ENCODE measurements around the gene SH3GL1. TPM values are rescaled to one million over a fixed set of nuclear protein-coding genes. Genes with fewer than 3 reads are reported as not detected.

Gene SH3GL1, protein sequence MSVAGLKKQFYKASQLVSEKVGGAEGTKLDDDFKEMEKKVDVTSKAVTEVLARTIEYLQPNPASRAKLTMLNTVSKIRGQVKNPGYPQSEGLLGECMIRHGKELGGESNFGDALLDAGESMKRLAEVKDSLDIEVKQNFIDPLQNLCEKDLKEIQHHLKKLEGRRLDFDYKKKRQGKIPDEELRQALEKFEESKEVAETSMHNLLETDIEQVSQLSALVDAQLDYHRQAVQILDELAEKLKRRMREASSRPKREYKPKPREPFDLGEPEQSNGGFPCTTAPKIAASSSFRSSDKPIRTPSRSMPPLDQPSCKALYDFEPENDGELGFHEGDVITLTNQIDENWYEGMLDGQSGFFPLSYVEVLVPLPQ
- 120 TPM for polyA plus RNA-seq
- long read RNA-seq, donor 1, transcript SH3GL1-201 (10 exons, 2,516 nt): major isoform, 29 of 53 reads
- long read RNA-seq, donor 1, partial matches to known transcripts: 17 of 53 reads
- long read RNA-seq, donor 1, other reads (novel, unspliced or antisense): 7 of 53 reads
- long read RNA-seq, donor 2, transcript SH3GL1-201 (10 exons, 2,516 nt): major isoform, 48 of 68 reads
- long read RNA-seq, donor 2, partial matches to known transcripts: 20 of 68 reads
- long read RNA-seq, donor 2, other reads (novel, unspliced or antisense): 0 of 68 reads
- long read RNA-seq, donor 3: 0 reads
- long read RNA-seq, donor 4, transcript SH3GL1-201 (10 exons, 2,516 nt): major isoform, 5 of 5 reads
- long read RNA-seq, donor 4, partial matches to known transcripts: 0 of 5 reads
- long read RNA-seq, donor 4, other reads (novel, unspliced or antisense): 0 of 5 reads
- long read RNA-seq, donor 5, transcript SH3GL1-201 (10 exons, 2,516 nt): major isoform, 33 of 33 reads
- long read RNA-seq, donor 5, partial matches to known transcripts: 0 of 33 reads
- long read RNA-seq, donor 5, other reads (novel, unspliced or antisense): 0 of 33 reads
- long read RNA-seq, donor 6, transcript SH3GL1-201 (10 exons, 2,516 nt): major isoform, 48 of 100 reads
- long read RNA-seq, donor 6, partial matches to known transcripts: 42 of 100 reads
- long read RNA-seq, donor 6, other reads (novel, unspliced or antisense): 10 of 100 reads
- long read RNA-seq, donor 7, transcript SH3GL1-201 (10 exons, 2,516 nt): major isoform, 17 of 17 reads
- long read RNA-seq, donor 7, partial matches to known transcripts: 0 of 17 reads
- long read RNA-seq, donor 7, other reads (novel, unspliced or antisense): 0 of 17 reads
- long read RNA-seq, donor 8, transcript SH3GL1-201 (10 exons, 2,516 nt): major isoform, 41 of 53 reads
- long read RNA-seq, donor 8, partial matches to known transcripts: 12 of 53 reads
- long read RNA-seq, donor 8, other reads (novel, unspliced or antisense): 0 of 53 reads
- long read RNA-seq, donor 9, transcript SH3GL1-201 (10 exons, 2,516 nt): major isoform, 29 of 29 reads
- long read RNA-seq, donor 9, partial matches to known transcripts: 0 of 29 reads
- long read RNA-seq, donor 9, other reads (novel, unspliced or antisense): 0 of 29 reads
- long read RNA-seq, donor 10, transcript SH3GL1-201 (10 exons, 2,516 nt): major isoform, 44 of 66 reads
- long read RNA-seq, donor 10, partial matches to known transcripts: 22 of 66 reads
- long read RNA-seq, donor 10, other reads (novel, unspliced or antisense): 0 of 66 reads
- long read RNA-seq, donor 11, transcript SH3GL1-201 (10 exons, 2,516 nt): major isoform, 31 of 32 reads
- long read RNA-seq, donor 11, partial matches to known transcripts: 0 of 32 reads
- long read RNA-seq, donor 11, other reads (novel, unspliced or antisense): 0 of 32 reads

DNA sequence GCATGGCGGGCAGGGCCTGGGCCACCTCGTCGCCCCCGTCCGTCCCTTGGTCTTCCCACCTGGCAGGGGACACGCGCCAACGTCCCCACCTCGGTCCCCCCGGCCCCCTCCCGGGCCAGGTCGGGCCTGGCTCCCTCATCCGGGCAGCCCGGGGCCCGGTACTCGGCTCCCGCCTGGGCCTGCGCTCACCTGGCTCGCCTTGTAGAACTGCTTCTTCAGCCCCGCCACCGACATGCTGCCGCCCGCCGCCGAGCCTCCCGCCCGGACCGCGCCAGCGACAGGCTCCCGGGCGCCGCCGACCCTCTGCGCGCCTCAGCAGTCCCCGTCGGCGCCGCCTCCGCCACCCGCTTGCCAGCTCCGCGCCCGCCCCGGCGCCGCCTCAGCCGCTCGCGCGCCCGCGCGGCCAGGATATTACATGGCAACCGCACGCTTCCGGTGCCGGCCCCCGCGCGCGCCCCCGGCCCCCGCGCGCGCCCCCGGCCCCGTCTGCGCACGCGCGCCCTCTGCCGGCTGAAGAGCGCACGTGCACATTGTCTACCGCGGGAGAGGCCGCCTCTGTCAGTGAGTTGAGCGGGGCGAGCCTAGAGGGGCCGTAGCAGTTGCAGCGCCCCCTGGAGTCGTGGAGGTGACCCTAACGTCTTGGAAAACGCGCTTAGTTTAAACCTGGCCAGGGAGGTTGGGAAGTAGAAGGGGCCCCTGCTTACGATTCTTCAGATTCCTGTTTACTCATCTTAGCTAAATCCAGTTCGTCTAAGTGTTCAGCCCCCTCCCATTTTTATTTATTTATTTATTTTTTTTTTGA is at the start of gene SH3GL1:
Gene SH3GL1 (minus strand): TSS at position 413 of the 802 bp plus-strand sequence. CDS start 179 bp downstream, at position 234.
- Histone ChIP-seq H3K36me3 (ENCODE audit: control insufficient read depth, insufficient read depth, low read length) (peaks cover 16% of the 10 kb centered on the region), H3K27ac (ENCODE audit: low read length) (peak within 1 kb of the TSS; percentile 91), H3K27me3 (ENCODE audit: control insufficient read depth, insufficient read depth, low read length) (no peaks in the 10 kb centered on the region), H3K4me1 (ENCODE audit: control insufficient read depth, insufficient read depth, low read length) (peaks cover 41% of the 10 kb centered on the region), H3K9me3 (ENCODE audit: control insufficient read depth, low read depth, low read length) (no peaks in the 10 kb centered on the region), H3K4me3 (ENCODE audit: low read length) (peak within 1 kb of the TSS; percentile 94)
- WGBS (ENCODE audit: insufficient coverage, low lambda C conversion rate): no CpG with 5 or more reads among the region's 90 CpGs
- peak; percentile 91 for DNase-seq

DNA sequence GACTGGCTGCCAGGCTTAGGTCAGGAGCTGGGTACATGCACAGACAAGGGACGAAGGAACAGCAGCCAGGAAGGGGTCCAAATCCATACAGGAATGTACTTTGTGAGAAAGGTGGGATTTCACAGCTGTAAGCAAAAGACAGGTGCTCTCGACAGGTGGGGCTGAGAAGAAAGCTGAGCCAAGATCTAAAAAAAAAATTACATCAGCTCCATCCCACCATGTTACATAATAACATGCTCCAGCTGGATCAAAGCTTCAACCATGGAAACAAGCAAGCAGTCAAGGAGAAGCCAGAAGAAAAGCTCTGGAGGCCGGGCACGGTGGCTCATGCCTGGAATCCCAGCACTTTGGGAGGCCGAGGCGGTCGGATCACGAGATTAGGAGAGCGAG is 49.3 kb upstream of the SH3GL1 start:
- no peaks in the 10 kb centered on the region for H3K27me3 ChIP-seq (ENCODE audit: control insufficient read depth, insufficient read depth, low read length)
- H3K36me3 ChIP-seq (ENCODE audit: control insufficient read depth, insufficient read depth, low read length): peaks cover 89% of the 10 kb centered on the region
- H3K4me1 ChIP-seq (ENCODE audit: control insufficient read depth, insufficient read depth, low read length): no peaks in the 10 kb centered on the region
- peaks cover 5% of the 10 kb centered on the region for H3K9me3 ChIP-seq (ENCODE audit: control insufficient read depth, low read depth, low read length)
- no peak overlapping the region for H3K27ac ChIP-seq (ENCODE audit: low read length)
- no peak for DNase-seq
- WGBS (ENCODE audit: insufficient coverage, low lambda C conversion rate): no CpG with 5 or more reads among the region's 9 CpGs
- H3K4me3 ChIP-seq (ENCODE audit: low read length): no peak overlapping the region

DNA sequence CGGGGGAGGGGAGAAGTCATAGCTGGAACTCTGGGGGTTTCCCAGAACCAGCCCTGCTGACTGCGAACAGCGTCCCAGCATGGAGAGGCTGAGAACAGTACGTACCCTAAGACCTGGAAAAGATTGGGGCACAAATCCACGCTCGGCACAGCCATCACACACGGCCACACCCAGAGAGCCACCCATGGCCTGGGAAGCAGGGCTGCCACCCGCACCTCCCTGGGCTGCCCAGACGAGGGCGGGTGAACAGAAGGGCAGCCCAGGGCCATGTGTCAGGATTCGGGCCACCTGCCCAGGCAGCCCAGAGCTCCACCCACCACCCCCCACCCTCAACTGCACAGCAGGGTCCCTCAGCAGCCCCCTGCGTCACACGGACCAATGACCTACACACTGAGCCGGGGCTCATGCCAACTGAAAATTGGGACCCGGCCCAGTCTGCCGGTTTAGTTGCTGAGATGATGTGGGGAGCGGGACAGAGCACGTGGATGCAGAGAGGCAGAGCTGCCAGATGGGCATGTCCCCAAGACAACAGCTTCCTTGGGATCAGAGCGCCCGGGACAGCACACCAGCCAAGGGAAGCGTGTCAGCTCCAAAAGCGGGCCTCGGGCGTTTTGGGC is 48.8 kb upstream of the SH3GL1 start:
- Histone ChIP-seq H3K36me3 (ENCODE audit: control insufficient read depth, insufficient read depth, low read length) (peaks cover 89% of the 10 kb centered on the region), H3K9me3 (ENCODE audit: control insufficient read depth, low read depth, low read length) (peaks cover 5% of the 10 kb centered on the region), H3K4me1 (ENCODE audit: control insufficient read depth, insufficient read depth, low read length) (no peaks in the 10 kb centered on the region), H3K27ac (ENCODE audit: low read length) (no peak overlapping the region), H3K4me3 (ENCODE audit: low read length) (no peak overlapping the region), H3K27me3 (ENCODE audit: control insufficient read depth, insufficient read depth, low read length) (no peaks in the 10 kb centered on the region)
- no CpG with 5 or more reads among the region's 24 CpGs for WGBS (ENCODE audit: insufficient coverage, low lambda C conversion rate)
- DNase-seq: no peak

DNA sequence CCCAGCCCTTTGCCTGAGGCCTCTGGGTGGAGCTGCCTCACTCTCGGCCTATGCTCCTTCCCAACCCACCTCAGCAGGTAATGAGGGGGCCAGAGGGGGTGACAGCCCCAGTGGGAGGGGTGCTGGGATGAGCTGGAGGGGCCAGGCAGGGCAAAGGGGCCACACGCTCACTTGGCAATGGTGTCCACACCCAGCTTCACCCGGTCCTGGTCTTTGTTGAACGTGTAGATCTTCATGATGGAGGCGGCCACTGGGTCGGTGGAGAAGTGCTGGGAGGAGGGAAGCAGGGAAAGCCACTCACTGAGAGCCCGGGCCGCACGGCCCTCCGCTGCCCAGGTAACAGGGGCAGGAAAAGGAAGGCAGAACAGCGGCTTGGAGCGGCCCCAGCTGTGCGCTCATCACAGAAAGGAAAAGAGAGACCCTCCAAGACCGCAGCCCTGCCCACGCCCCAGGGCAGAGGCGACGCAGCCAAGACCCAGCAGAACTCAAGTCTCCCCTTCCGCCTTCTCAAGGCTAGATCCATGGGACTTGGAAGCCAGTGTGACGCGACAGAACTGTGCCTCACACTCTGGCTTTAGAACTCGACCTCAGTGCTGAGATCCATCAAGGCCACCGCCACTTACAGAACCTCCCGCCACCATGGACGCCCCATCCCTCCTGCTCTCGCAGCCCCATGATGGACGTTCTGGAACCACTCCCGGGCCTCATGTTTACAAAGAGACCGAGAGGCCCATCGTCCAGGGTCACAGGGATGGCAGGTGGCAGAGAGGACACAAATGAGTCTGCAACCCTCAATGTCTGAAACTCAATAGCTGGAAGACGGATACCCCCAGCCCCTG is 48.0 kb upstream of the SH3GL1 start:
- H3K36me3 ChIP-seq (ENCODE audit: control insufficient read depth, insufficient read depth, low read length): peaks cover 84% of the 10 kb centered on the region
- no peak overlapping the region for H3K4me3 ChIP-seq (ENCODE audit: low read length)
- 80% methylated on average over 1 of the region's 30 CpGs for WGBS (ENCODE audit: insufficient coverage, low lambda C conversion rate)
- no peak for DNase-seq
- peaks cover 5% of the 10 kb centered on the region for H3K9me3 ChIP-seq (ENCODE audit: control insufficient read depth, low read depth, low read length)
- no peaks in the 10 kb centered on the region for H3K4me1 ChIP-seq (ENCODE audit: control insufficient read depth, insufficient read depth, low read length)
- H3K27me3 ChIP-seq (ENCODE audit: control insufficient read depth, insufficient read depth, low read length): no peaks in the 10 kb centered on the region
- H3K27ac ChIP-seq (ENCODE audit: low read length): no peak overlapping the region

DNA sequence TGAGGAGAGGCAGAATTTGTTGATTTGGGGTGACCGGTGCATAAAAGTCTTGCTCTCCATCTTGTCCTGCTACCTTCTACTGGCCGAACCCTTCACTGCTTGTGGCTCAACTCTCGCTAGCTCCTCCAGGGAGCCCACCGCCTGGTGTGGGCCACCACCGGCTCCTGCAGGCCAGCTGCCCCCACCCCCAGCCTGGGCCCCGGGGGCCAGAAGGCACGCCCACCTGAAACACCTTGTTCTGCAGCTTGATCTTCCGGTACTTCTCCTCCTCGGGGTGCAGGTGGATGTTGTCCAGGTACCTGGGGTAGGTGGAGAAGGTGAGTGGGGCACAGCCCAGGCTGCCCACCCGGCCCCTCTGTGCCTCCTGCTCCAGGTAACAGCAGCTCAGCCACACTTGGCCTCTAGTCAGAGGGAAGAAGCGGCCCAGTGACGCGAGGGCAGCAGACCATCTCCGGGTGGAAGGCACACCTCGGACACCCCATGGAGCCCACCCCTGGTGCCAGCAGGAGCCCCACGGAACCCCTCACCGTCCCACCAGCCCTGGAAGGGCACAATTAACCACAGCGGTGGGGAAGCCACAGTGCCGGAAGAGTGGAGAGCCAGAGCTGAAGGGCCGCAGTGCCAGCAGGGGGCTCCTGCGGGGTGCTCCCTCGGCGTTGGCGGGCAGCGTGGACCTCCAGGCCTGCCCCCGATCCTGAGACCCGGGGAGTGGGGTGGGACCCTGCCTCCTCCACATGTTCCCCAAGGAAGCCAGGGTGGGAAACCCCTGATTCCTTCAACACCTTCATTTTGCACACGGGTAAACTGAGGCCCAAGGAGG is 47.2 kb upstream of the SH3GL1 start:
- no peaks in the 10 kb centered on the region for H3K27me3 ChIP-seq (ENCODE audit: control insufficient read depth, insufficient read depth, low read length)
- no CpG with 5 or more reads among the region's 28 CpGs for whole genome bisulfite sequencing (ENCODE audit: insufficient coverage, low lambda C conversion rate)
- no peak overlapping the region for H3K27ac ChIP-seq (ENCODE audit: low read length)
- H3K36me3 ChIP-seq (ENCODE audit: control insufficient read depth, insufficient read depth, low read length): peaks cover 76% of the 10 kb centered on the region
- no peak overlapping the region for H3K4me3 ChIP-seq (ENCODE audit: low read length)
- no peaks in the 10 kb centered on the region for H3K4me1 ChIP-seq (ENCODE audit: control insufficient read depth, insufficient read depth, low read length)
- H3K9me3 ChIP-seq (ENCODE audit: control insufficient read depth, low read depth, low read length): peaks cover 5% of the 10 kb centered on the region
- no peak for DNase-seq

DNA sequence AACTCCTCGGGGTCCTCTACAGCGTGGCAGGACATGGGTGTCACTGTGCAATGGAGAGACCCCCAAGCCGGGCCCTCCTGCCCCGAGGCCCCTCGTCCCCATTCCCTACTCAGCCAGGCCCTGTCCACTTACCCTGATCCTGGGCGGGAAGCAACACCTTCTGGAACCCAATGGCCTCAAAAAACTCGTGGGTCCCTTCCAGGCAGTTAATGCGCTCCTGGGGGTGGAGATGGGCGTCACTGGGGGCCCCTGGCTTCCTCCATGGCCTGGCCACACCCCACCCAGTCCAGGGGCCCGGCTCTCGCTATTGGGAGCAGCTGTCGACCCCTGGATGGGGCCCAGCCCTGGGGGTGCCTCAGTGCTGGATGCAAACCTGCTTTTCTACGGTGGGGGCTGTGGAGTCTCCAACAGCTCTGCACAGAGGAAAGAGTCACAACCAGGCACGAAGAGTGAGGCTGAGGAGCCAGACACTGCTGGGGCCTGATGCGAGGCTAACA is 46.4 kb upstream of the SH3GL1 start:
- no peak overlapping the region for H3K27ac ChIP-seq (ENCODE audit: low read length)
- no peak overlapping the region for H3K4me3 ChIP-seq (ENCODE audit: low read length)
- WGBS (ENCODE audit: insufficient coverage, low lambda C conversion rate): no CpG with 5 or more reads among the region's 15 CpGs
- H3K36me3 ChIP-seq (ENCODE audit: control insufficient read depth, insufficient read depth, low read length): peaks cover 69% of the 10 kb centered on the region
- H3K4me1 ChIP-seq (ENCODE audit: control insufficient read depth, insufficient read depth, low read length): no peaks in the 10 kb centered on the region
- no peak for DNase-seq
- peaks cover 5% of the 10 kb centered on the region for H3K9me3 ChIP-seq (ENCODE audit: control insufficient read depth, low read depth, low read length)
- no peaks in the 10 kb centered on the region for H3K27me3 ChIP-seq (ENCODE audit: control insufficient read depth, insufficient read depth, low read length)

DNA sequence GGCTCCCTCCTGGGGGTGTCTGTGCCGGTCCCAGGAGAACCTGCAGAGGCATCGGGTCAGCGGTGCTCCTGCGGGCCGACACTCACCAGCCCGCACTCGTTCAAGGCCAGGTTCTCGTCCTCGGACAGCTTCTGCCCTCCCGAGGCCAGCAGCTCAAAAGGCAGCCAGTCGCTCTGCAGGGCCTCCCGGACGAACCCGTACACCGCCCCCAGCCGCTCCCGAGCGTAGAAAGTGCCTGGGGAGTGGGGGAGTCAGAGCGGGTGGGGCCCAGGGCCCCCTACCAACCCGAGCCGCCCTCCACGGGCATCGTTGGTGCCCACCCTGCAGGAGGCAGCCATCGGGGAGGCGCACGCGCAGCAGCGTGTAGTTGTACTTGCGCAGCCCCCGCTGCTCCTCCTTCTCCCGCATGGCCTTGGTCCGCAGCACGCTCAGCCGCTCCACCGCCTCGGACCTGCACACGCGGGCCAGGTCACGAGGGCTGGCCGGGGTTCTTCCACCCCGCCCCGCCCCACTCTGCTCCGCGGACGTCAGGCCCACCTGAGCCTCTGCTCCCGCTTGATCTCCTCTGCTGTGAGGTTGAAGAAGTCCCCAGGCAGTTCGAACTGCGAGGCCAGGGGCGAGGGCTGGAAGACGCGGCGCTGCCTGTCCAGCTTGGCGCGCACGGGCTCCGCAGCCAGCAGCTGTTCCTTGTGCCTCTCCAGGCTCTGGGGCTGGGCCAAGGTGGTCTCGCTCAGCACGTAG is 45.8 kb upstream of the SH3GL1 start:
- Histone ChIP-seq H3K9me3 (ENCODE audit: control insufficient read depth, low read depth, low read length) (peaks cover 5% of the 10 kb centered on the region), H3K4me3 (ENCODE audit: low read length) (no peak overlapping the region), H3K36me3 (ENCODE audit: control insufficient read depth, insufficient read depth, low read length) (peaks cover 65% of the 10 kb centered on the region), H3K27me3 (ENCODE audit: control insufficient read depth, insufficient read depth, low read length) (no peaks in the 10 kb centered on the region), H3K4me1 (ENCODE audit: control insufficient read depth, insufficient read depth, low read length) (no peaks in the 10 kb centered on the region), H3K27ac (ENCODE audit: low read length) (no peak overlapping the region)
- no peak for DNase-seq
- WGBS (ENCODE audit: insufficient coverage, low lambda C conversion rate): no CpG with 5 or more reads among the region's 58 CpGs

Data from large intestine (tissue), 12 donors.